Thyroid gland (tissue), 4 donors: ENCODE results near the gene PPOX. TPM values are rescaled to one million over a fixed set of nuclear protein-coding genes. Genes with fewer than 3 reads are reported as not detected.

ENCODE experiments used
- DNase-seq, 2 donors: peaks; one replicate each; pipeline ENCODE4 v3.0.0-alpha.2; 2019
- H3K27ac ChIP-seq, 3 donors: fragments of 200-600 bp; sonication (generic); 1 replicate in 2 of 3; 2 replicates in 1 of 3; pipeline ENCODE4 v1.5.1; 2016 to 2019; ENCODE audit warnings: mild to moderate bottlenecking in 1 of 3, moderate library complexity in 1 of 3
- H3K27me3 ChIP-seq: fragments of 200-600 bp; sonication (generic); one replicate; pipeline ENCODE4 v1.5.1; 2019
- H3K36me3 ChIP-seq, 2 donors: fragments of 200-600 bp; sonication (generic); one replicate each; pipeline ENCODE4 v1.5.1; 2016 to 2019
- H3K4me1 ChIP-seq, 2 donors: fragments of 200-600 bp; sonication (generic); one replicate each; pipeline ENCODE4 v1.5.1; 2017 to 2019
- H3K4me3 ChIP-seq, 3 donors: fragments of 200-600 bp; sonication (generic); replicated peaks in 1 of 3; 1 replicate in 2 of 3; 2 replicates in 1 of 3; pipeline ENCODE4 v1.5.1; 2016; ENCODE audit warnings: mild to moderate bottlenecking in 1 of 3
- H3K9me3 ChIP-seq: fragments of 200-600 bp; sonication (generic); one replicate; pipeline ENCODE4 v1.5.1; 2017
- CTCF ChIP-seq, 6 experiments: fragments of 200-600 bp in 3 of 6; fragments of 450-650 bp in 3 of 6; sonication (generic) in 3 of 6; IDR thresholded peaks; one replicate each; pipeline ENCODE4 v1.5.1; 2016 to 2019; ENCODE audit warnings: antibody characterized with exemption in 6 of 6, mild to moderate bottlenecking in 2 of 6, inconsistent platforms in 1 of 6, moderate library complexity in 1 of 6
- POLR2A ChIP-seq, 2 donors: fragments of 450-650 bp; IDR thresholded peaks; one replicate each; pipeline ENCODE4 v1.6.1; 2017; ENCODE audit warnings: antibody characterized with exemption in 2 of 2, mild to moderate bottlenecking in 2 of 2, moderate library complexity in 1 of 2
- WGBS, 2 donors: methylation state at CpG; one replicate each; pipeline ENCODE4 v1.1.5; 2017; 5-methylcytosine and 5-hydroxymethylcytosine counted together
- intact Hi-C: fragments of 100-400 bp; cut with DNase I; formaldehyde crosslinking; loops from one replicate; pipeline ENCODE4 v1.15.1; 2023
- total RNA-seq, 4 donors: library from RNA; depleted of rRNA; stranded (reverse); fragments of >200 nt; gene quantifications; one replicate each; pipeline ENCODE4 v1.2.3, GENCODE V29; 2016

Gene PPOX
- total RNA-seq, 4 donors from 2014 or later = 12.6 to 30.0 (median 21.8) TPM

GRCh38 chr1:161198897-161199431 lies 32.7 kb downstream of the PPOX start, which contains the start of gene ADAMTS4:
TSS of gene ADAMTS4 (minus strand) at chr1:161199054. CDS start at chr1:161198627, 427 bp downstream.
- intact Hi-C loops = loop anchor here (10.0 kb wide), 1 partner anchor 186 kb away; no protein-coding TSS in a partner anchor
- TF ChIP-seq POLR2A (IDR thresholded peaks at IDR 0.05) = peak in 1 of 2 donors; percentile 41
- no peak for TF ChIP-seq CTCF (IDR thresholded peaks at IDR 0.05)
- Histone ChIP-seq H3K27ac (peak within 1 kb of the TSS; percentile 94 to 96 (median 94)), H3K27me3 (no peaks in the 10 kb centered on the region), H3K4me1 (peaks cover 20 to 41% of the 10 kb centered on the region in 2 donors), H3K36me3 (peaks cover 0 to 5% of the 10 kb centered on the region in 2 donors), H3K9me3 (no peaks in the 10 kb centered on the region), H3K4me3 (peak within 1 kb of the TSS in 1 of 3 donors; percentile 38)
- 64 to 70% methylated on average over 11 of the region's 11 CpGs for WGBS, 2 donors
- peak in 1 of 2 donors; percentile 23 for DNase-seq

- no peak for DNase-seq
- 59% methylated on average over 5 of the region's 5 CpGs for WGBS, 2 donors
- Histone ChIP-seq H3K27me3 (no peaks in the 10 kb centered on the region), H3K27ac (peak overlapping the region; percentile 94 to 96 (median 94)), H3K36me3 (peaks cover 0 to 10% of the 10 kb centered on the region in 2 donors), H3K4me1 (peaks cover 20 to 47% of the 10 kb centered on the region in 2 donors), H3K4me3 (no peak overlapping the region), H3K9me3 (no peaks in the 10 kb centered on the region)
- no peak for TF ChIP-seq POLR2A (IDR thresholded peaks at IDR 0.05)
- no peak for TF ChIP-seq CTCF (IDR thresholded peaks at IDR 0.05)
- intact Hi-C loops = loop anchor here (10.0 kb wide), 1 partner anchor 185 kb away; no protein-coding TSS in a partner anchor
Measured at GRCh38 chr1:161199506-161200139, 33.4 kb downstream of the PPOX start.

GRCh38 chr1:161200421-161200991 lies 34.3 kb downstream of the PPOX start:
- WGBS, 2 donors = 58 to 59% methylated on average over 5 of the region's 5 CpGs
- intact Hi-C loops = no loop called here
- Histone ChIP-seq H3K9me3 (no peaks in the 10 kb centered on the region), H3K36me3 (peaks cover 0 to 13% of the 10 kb centered on the region in 2 donors), H3K4me1 (peaks cover 20 to 49% of the 10 kb centered on the region in 2 donors), H3K27me3 (no peaks in the 10 kb centered on the region), H3K27ac (peak overlapping the region; percentile 94 to 96 (median 94)), H3K4me3 (no peak overlapping the region)
- no peak for TF ChIP-seq CTCF (IDR thresholded peaks at IDR 0.05)
- TF ChIP-seq POLR2A (IDR thresholded peaks at IDR 0.05) = no peak
- no peak for DNase-seq

GRCh38 chr1:161200992-161201835 lies 35.0 kb downstream of the PPOX start:
- no peaks in the 10 kb centered on the region for H3K27me3 ChIP-seq
- peak in 1 of 2 donors; percentile 32 for DNase-seq
- TF ChIP-seq POLR2A (IDR thresholded peaks at IDR 0.05) = no peak
- TF ChIP-seq CTCF (IDR thresholded peaks at IDR 0.05) = no peak
- H3K36me3 ChIP-seq = peaks cover under 1 to 13% of the 10 kb centered on the region in 2 donors
- H3K9me3 ChIP-seq = no peaks in the 10 kb centered on the region
- peak overlapping the region in 2 of 3 donors; percentile 11 to 69 for H3K4me3 ChIP-seq
- H3K27ac ChIP-seq = peak overlapping the region; percentile 94 to 96 (median 94)
- H3K4me1 ChIP-seq = peaks cover 20 to 49% of the 10 kb centered on the region in 2 donors
- WGBS, 2 donors = 65 to 80% methylated on average over 13 of the region's 13 CpGs
- intact Hi-C loops = no loop called here
